Nephron (organoid): ENCODE data around the gene LGR5.

Experiments
- H3K27ac Mint-ChIP-seq, 3 experiments: 2 replicates each; pipeline ENCODE4 v1.8.0; 2020; ENCODE audit warnings: mixed read lengths in 3 of 3, mild to moderate bottlenecking in 2 of 3, moderate library complexity in 1 of 3
- H3K27me3 Mint-ChIP-seq: 2 replicates; pipeline ENCODE4 v1.8.0; 2021; ENCODE audit warnings: low read depth, mild to moderate bottlenecking, moderate library complexity, mixed read lengths
- H3K36me3 Mint-ChIP-seq: 2 replicates; pipeline ENCODE4 v1.8.0; 2020; ENCODE audit warnings: low read depth, mixed read lengths
- H3K4me1 Mint-ChIP-seq: 2 replicates; pipeline ENCODE4 v1.8.0; 2020; ENCODE audit warnings: mixed read lengths
- H3K4me3 Mint-ChIP-seq, 3 experiments: 2 replicates each; pipeline ENCODE4 v1.8.0; 2020; ENCODE audit warnings: mild to moderate bottlenecking in 3 of 3, mixed read lengths in 3 of 3, moderate library complexity in 2 of 3
- H3K9me3 Mint-ChIP-seq: 2 replicates; pipeline ENCODE4 v1.8.0; 2020; ENCODE audit warnings: mixed read lengths
- TF ChIP-seq, protein P1 (sequence below), 3 experiments: fragments of 200-600 bp; sonication (generic); IDR thresholded peaks; one replicate each; pipeline ENCODE4 v1.5.0; 2021; ENCODE audit warnings: antibody characterized with exemption in 3 of 3; ENCODE audit not compliant: unreplicated experiment in 3 of 3

LGR5 gene

DNA sequence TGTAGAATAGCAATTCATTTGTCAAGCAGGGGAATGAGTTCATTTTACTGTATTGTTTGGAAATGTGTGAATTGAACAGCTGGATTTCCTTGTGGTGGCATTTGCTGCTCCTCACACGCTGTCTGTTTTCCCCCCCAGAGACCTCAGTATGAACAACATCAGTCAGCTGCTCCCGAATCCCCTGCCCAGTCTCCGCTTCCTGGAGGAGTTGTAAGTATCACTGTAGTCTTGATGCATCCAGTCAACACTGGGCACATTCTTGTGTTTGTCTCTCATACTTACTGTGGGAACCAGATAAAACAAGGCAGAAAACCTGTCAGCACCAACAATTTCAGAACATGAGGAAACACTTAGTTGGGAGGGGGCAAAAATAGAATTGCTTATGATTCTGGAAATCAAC, 64.9 kb downstream of the LGR5 start:
- Mint-ChIP-seq H3K27ac (peak overlapping the region; percentile 5 to 80 (median 38)), H3K9me3 (no peaks in the 10 kb centered on the region), H3K4me1 (peaks cover 18% of the 10 kb centered on the region), H3K36me3 (peaks cover 13% of the 10 kb centered on the region), H3K4me3 (peak overlapping the region in 1 of 3 experiments; percentile 5), H3K27me3 (peaks cover 4% of the 10 kb centered on the region)
- TF ChIP-seq, protein P1, sequence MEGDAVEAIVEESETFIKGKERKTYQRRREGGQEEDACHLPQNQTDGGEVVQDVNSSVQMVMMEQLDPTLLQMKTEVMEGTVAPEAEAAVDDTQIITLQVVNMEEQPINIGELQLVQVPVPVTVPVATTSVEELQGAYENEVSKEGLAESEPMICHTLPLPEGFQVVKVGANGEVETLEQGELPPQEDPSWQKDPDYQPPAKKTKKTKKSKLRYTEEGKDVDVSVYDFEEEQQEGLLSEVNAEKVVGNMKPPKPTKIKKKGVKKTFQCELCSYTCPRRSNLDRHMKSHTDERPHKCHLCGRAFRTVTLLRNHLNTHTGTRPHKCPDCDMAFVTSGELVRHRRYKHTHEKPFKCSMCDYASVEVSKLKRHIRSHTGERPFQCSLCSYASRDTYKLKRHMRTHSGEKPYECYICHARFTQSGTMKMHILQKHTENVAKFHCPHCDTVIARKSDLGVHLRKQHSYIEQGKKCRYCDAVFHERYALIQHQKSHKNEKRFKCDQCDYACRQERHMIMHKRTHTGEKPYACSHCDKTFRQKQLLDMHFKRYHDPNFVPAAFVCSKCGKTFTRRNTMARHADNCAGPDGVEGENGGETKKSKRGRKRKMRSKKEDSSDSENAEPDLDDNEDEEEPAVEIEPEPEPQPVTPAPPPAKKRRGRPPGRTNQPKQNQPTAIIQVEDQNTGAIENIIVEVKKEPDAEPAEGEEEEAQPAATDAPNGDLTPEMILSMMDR (IDR thresholded peaks at IDR 0.05; ENCODE audit: unreplicated experiment in 3 of 3): no peak

DNA sequence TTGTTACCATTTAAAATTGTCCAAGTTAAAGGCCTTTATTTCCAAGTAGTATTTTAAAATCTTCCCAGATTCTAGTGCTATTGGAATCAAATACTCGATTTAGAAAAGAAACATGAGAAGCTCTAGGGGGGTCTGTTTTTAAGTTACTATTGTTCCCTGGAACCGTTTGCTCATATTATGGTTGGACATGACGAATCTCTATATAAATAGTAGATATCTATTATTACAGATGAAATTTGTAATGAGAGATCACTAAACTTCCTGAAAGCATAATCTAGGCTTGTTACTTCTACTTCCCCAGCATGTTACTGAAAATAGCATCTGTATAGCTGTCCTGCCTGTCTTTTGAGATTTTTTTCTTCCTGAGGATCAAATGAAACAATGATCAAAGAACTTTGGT, 70.1 kb downstream of the LGR5 start:
- Mint-ChIP-seq H3K27ac (no peak overlapping the region), H3K27me3 (peaks cover 8% of the 10 kb centered on the region)

DNA sequence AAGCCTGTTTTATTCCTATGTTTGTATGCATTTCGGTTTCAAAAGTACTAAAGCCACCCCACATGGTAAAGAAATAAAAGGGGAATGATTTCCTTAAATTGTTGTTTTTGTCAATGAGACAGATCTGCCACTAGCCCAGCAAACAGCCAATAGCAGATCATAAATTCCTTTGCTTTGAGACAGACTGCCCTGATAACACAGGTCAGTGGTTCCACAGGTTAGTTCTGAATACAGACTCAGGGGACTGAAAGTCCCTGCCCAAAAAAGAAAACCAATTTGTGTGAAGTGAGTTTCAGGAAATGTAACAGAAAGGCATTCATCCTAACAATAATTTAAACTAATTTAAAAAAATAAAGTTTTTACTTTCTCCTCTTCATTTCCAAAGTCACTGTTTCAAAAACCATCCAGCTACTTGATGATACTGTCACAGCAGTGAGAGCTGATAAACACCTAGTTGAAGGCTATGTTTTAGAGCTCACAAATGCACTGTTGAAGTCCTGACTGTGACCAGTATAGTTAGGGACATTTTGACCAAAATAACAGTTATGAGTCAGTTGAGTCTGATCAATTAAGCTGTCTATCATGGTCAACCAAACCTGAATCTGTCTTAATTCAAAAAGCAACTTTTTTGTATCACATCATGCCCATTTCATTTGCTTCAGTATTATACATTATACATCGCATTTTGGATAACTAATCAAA, 77.7 kb downstream of the LGR5 start:
- no peaks in the 10 kb centered on the region for H3K4me1 Mint-ChIP-seq
- peaks cover 3% of the 10 kb centered on the region for H3K9me3 Mint-ChIP-seq
- H3K27ac Mint-ChIP-seq: no peak overlapping the region
- H3K27me3 Mint-ChIP-seq: peaks cover 4% of the 10 kb centered on the region
- H3K36me3 Mint-ChIP-seq: peaks cover 23% of the 10 kb centered on the region
- TF ChIP-seq, protein P1 (IDR thresholded peaks at IDR 0.05; ENCODE audit: unreplicated experiment in 3 of 3): no peak
- H3K4me3 Mint-ChIP-seq: no peak overlapping the region

More for the DNA sequence above, 70.1 kb downstream of the LGR5 start:
- H3K36me3 Mint-ChIP-seq: peaks cover 31% of the 10 kb centered on the region
- H3K4me3 Mint-ChIP-seq: no peak overlapping the region
- peaks cover 7% of the 10 kb centered on the region for H3K4me1 Mint-ChIP-seq
- peaks cover 3% of the 10 kb centered on the region for H3K9me3 Mint-ChIP-seq
- TF ChIP-seq, protein P1 (IDR thresholded peaks at IDR 0.05; ENCODE audit: unreplicated experiment in 3 of 3): no peak

DNA sequence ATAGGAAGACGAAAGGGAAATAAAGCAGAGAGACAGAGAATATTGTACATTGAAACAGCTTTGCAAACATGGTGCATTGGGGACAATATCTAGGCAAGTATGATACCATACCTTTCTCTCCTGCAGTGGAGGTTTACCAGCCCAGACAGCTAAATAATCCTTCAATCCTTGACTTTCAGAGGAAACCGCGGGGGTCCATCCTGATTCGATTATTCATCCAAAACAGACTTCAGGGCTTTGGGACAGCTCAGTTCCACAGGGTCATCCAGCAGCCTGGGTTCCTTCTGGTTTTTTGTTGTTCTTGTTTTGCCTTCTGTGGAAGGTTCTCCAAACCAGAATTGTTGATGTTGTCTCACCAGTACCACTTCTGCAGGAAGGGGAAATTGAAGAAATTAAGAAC, 81.5 kb downstream of the LGR5 start:
- peaks cover 3% of the 10 kb centered on the region for H3K27me3 Mint-ChIP-seq
- H3K9me3 Mint-ChIP-seq: no peaks in the 10 kb centered on the region
- H3K27ac Mint-ChIP-seq: no peak overlapping the region
- H3K4me3 Mint-ChIP-seq: no peak overlapping the region
- H3K36me3 Mint-ChIP-seq: peaks cover 15% of the 10 kb centered on the region
- TF ChIP-seq, protein P1 (IDR thresholded peaks at IDR 0.05; ENCODE audit: unreplicated experiment in 3 of 3): no peak
- no peaks in the 10 kb centered on the region for H3K4me1 Mint-ChIP-seq

DNA sequence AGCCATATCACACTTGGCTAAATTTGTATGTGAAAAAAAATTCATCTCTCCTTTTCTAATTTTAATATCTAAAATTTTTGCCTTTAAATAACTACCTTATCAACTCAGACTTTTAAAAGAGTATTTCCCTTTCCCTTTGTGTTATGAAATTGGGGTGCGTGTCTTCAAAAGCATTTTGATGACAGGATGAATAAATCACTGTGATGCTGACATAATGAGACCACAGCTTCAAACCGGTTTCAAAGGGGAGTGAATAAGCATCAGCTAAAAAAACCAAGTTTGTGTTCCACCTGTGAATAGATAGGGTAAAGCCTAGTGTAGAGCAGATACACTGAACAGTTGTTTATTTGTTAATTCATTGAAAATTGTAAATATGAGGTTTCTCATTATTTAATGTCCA, 85.0 kb downstream of the LGR5 start:
- Mint-ChIP-seq H3K4me3 (no peak overlapping the region), H3K9me3 (no peaks in the 10 kb centered on the region), H3K36me3 (peaks cover 24% of the 10 kb centered on the region), H3K4me1 (no peaks in the 10 kb centered on the region), H3K27me3 (peaks cover 3% of the 10 kb centered on the region), H3K27ac (no peak overlapping the region)
- TF ChIP-seq, protein P1 (IDR thresholded peaks at IDR 0.05; ENCODE audit: unreplicated experiment in 3 of 3): no peak

DNA sequence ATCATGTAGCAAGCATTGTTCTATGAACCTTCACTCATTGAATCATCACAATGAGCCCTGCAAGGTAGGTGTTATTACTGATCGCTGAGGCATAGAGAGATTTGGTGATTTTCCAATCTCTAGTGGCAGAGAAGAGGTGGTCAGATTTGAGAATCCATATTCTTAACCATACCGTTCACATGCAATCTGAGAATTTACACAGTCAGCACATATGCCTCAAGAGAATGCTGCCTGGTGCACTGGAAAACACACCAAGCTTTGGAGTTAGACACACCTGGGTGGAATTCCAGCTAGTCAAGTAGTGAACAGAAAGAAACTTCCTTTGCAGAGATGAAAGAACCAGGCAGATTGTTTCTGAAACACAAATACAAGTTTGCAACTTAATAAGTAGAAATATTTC, 94.1 kb downstream of the LGR5 start:
- Mint-ChIP-seq H3K36me3 (peaks cover 12% of the 10 kb centered on the region), H3K9me3 (no peaks in the 10 kb centered on the region), H3K4me1 (no peaks in the 10 kb centered on the region), H3K4me3 (no peak overlapping the region), H3K27ac (no peak overlapping the region), H3K27me3 (no peaks in the 10 kb centered on the region)
- TF ChIP-seq, protein P1 (IDR thresholded peaks at IDR 0.05; ENCODE audit: unreplicated experiment in 3 of 3): no peak
